HG03095 (cell line): ENCODE data around the gene ATP13A5.
A peak's percentile ranks its signal among the peaks of the same experiment; 100 is the strongest.

Experiments used
- ATAC-seq: cut with Tn5 transposase; IDR thresholded peaks from one replicate; pipeline ENCODE4 v1.9.1; 2021; ENCODE audit warnings: moderate library complexity; ENCODE audit not compliant: unreplicated experiment

Gene ATP13A5

GRCh38 chr3:193269343-193270028, 109.1 kb downstream of the ATP13A5 start:
- no peak for ATAC-seq

- ATAC-seq, result no peak
Measured at GRCh38 chr3:193262707-193263106, 115.8 kb downstream of the ATP13A5 start.

- no peak for ATAC-seq
Measured at GRCh38 chr3:193261970-193262369, 116.6 kb downstream of the ATP13A5 start.

GRCh38 chr3:193253986-193254660, 124.4 kb downstream of the ATP13A5 start:
- ATAC-seq, result no peak

GRCh38 chr3:193250492-193250891, 128.1 kb downstream of the ATP13A5 start:
- ATAC-seq, result no peak

GRCh38 chr3:193248848-193249468, 129.6 kb downstream of the ATP13A5 start:
- no peak for ATAC-seq

GRCh38 chr3:193243571-193243970, 135.0 kb downstream of the ATP13A5 start:
- no peak for ATAC-seq

GRCh38 chr3:193241716-193242115, 136.8 kb downstream of the ATP13A5 start:
- ATAC-seq, result no peak

- peak; percentile 67 for ATAC-seq
Measured at GRCh38 chr3:193240850-193241706, 137.5 kb downstream of the ATP13A5 start, which contains the start of gene PLAAT1. TSS of gene PLAAT1 (plus strand) at chr3:193241222. CDS start at chr3:193255651, 14,429 bp downstream.

GRCh38 chr3:193240436-193240849, 138.1 kb downstream of the ATP13A5 start:
- no peak for ATAC-seq

- ATAC-seq, result no peak
Measured at GRCh38 chr3:193237030-193237429, 141.5 kb downstream of the ATP13A5 start.

GRCh38 chr3:193236599-193236998, 142.0 kb downstream of the ATP13A5 start:
- no peak for ATAC-seq

- no peak for ATAC-seq
Measured at GRCh38 chr3:193231201-193231600, 147.4 kb downstream of the ATP13A5 start.

- no peak for ATAC-seq
Measured at GRCh38 chr3:193230610-193231009, 147.9 kb downstream of the ATP13A5 start.

- no peak for ATAC-seq
Measured at GRCh38 chr3:193229851-193230420, 148.6 kb downstream of the ATP13A5 start.

GRCh38 chr3:193228206-193228605, 150.3 kb downstream of the ATP13A5 start:
- no peak for ATAC-seq

GRCh38 chr3:193225302-193226125, 153.0 kb downstream of the ATP13A5 start:
- ATAC-seq, result no peak
